HG03135 (cell line): ENCODE measurements around the gene SPTLC2.
"Not testable (repeated sequence)": the region's sequence is repeated elsewhere in the genome, so short reads cannot be mapped to it uniquely, and the experiment has no call there.

ENCODE experiments used
- ATAC-seq: cut with Tn5 transposase; IDR thresholded peaks from one replicate; pipeline ENCODE4 v1.9.1; 2021; ENCODE audit warnings: mild to moderate bottlenecking, moderate library complexity; ENCODE audit not compliant: unreplicated experiment

Gene SPTLC2

GRCh38 chr14:77616454-77617229 is at the start of gene SPTLC2:
SPTLC2 (minus strand) TSS chr14:77616637; CDS start chr14:77616579, 58 bp downstream.
- ATAC-seq: peak; percentile 96

- no peak for ATAC-seq
Measured at GRCh38 chr14:77663293-77663692, 46.9 kb upstream of the SPTLC2 start.

GRCh38 chr14:77661562-77661961 is 45.1 kb upstream of the SPTLC2 start:
- ATAC-seq: not testable (repeated sequence)

- no peak for ATAC-seq
Measured at GRCh38 chr14:77660754-77661153, 44.3 kb upstream of the SPTLC2 start.

GRCh38 chr14:77659831-77660230 is 43.4 kb upstream of the SPTLC2 start:
- no peak for ATAC-seq

- no peak for ATAC-seq
Measured at GRCh38 chr14:77657280-77657679, 40.8 kb upstream of the SPTLC2 start.

GRCh38 chr14:77654001-77654441 is 37.6 kb upstream of the SPTLC2 start:
- ATAC-seq: no peak

GRCh38 chr14:77649326-77649725 is 32.9 kb upstream of the SPTLC2 start:
- no peak for ATAC-seq

GRCh38 chr14:77648520-77649200 is 32.2 kb upstream of the SPTLC2 start:
- ATAC-seq: no peak

GRCh38 chr14:77647853-77648252 is 31.4 kb upstream of the SPTLC2 start:
- ATAC-seq: no peak

- ATAC-seq: no peak
Measured at GRCh38 chr14:77646907-77647306, 30.5 kb upstream of the SPTLC2 start.

GRCh38 chr14:77645520-77646230 is 29.2 kb upstream of the SPTLC2 start:
- no peak for ATAC-seq

GRCh38 chr14:77642407-77642806 is 26.0 kb upstream of the SPTLC2 start:
- ATAC-seq: no peak

GRCh38 chr14:77641534-77642341 is 25.3 kb upstream of the SPTLC2 start:
- no peak for ATAC-seq

- no peak for ATAC-seq
Measured at GRCh38 chr14:77640756-77641533, 24.5 kb upstream of the SPTLC2 start.

- no peak for ATAC-seq
Measured at GRCh38 chr14:77638771-77639171, 22.3 kb upstream of the SPTLC2 start.

GRCh38 chr14:77635869-77636268 is 19.4 kb upstream of the SPTLC2 start:
- not testable (repeated sequence) for ATAC-seq

GRCh38 chr14:77635466-77635865 is 19.0 kb upstream of the SPTLC2 start:
- not testable (repeated sequence) for ATAC-seq

GRCh38 chr14:77630111-77630510 is 13.7 kb upstream of the SPTLC2 start:
- no peak for ATAC-seq

- no peak for ATAC-seq
Measured at GRCh38 chr14:77625360-77625759, 8.9 kb upstream of the SPTLC2 start.
